SK-N-SH (cell line): ENCODE measurements around the gene KCNJ13. TPM values are rescaled to one million over a fixed set of nuclear protein-coding genes. Genes with fewer than 3 reads are reported as not detected.

Experiments used
- CTCF ChIA-PET: fragments of 300-600, 350-600 bp; formaldehyde crosslinking; extraction: SDS; loops from one replicate; lab custom pipeline; 2021; lab: Yijun Ruan, JAX
- POLR2A ChIA-PET: fragments of 350-600 bp; sonication (Branson Sonifier 250); formaldehyde crosslinking; extraction: SDS; loops from one replicate; lab custom pipeline; 2020; ENCODE audit warnings: antibody characterized with exemption, inconsistent platforms; lab: Yijun Ruan, JAX
- DNase-seq: peaks from one replicate; pipeline ENCODE4 v3.0.0; 2012
- H2AFZ ChIP-seq: fragments of 200-600 bp; sonication (generic); 2 replicates; pipeline ENCODE4 v1.8.1; 2016; ENCODE audit warnings: antibody characterized with exemption, mild to moderate bottlenecking, low read depth
- H3F3A ChIP-seq: fragments of 200-600 bp; sonication (generic); replicated peaks from 2 replicates; pipeline ENCODE3; 2016; ENCODE audit warnings: antibody characterized with exemption, mild to moderate bottlenecking; ENCODE audit not compliant: insufficient read depth
- H3K27ac ChIP-seq, 2 experiments: fragments of 200-500 bp in 1 of 2; fragments of 200-600 bp in 1 of 2; sonication (Bioruptor generic) in 1 of 2; sonication (generic), shearing (Covaris generic) in 1 of 2; 2 replicates each; pipeline versions ENCODE4 v1.5.1 to v1.6.1; 2014 to 2016; ENCODE audit warnings: low read depth in 2 of 2, inconsistent platforms in 1 of 2, low read length in 1 of 2, mild to moderate bottlenecking in 1 of 2, mixed read lengths in 1 of 2
- H3K27me3 ChIP-seq: fragments of 200-600 bp; sonication (generic), shearing (Covaris generic); 2 replicates; pipeline ENCODE4 v1.6.1; 2016; ENCODE audit warnings: mixed run types; ENCODE audit not compliant: insufficient read depth
- H3K36me3 ChIP-seq, 2 experiments: fragments of 200-500 bp in 1 of 2; fragments of 200-600 bp in 1 of 2; sonication (Bioruptor generic) in 1 of 2; sonication (generic) in 1 of 2; replicated peaks in 1 of 2; 2 replicates each; pipeline versions ENCODE3 to v1.5.1; 2014 to 2016; ENCODE audit warnings: low read length in 1 of 2, mild to moderate bottlenecking in 1 of 2; ENCODE audit not compliant: insufficient read depth in 2 of 2, control insufficient read depth in 1 of 2
- H3K4me1 ChIP-seq, 2 experiments: fragments of 200-500 bp in 1 of 2; fragments of 200-600 bp in 1 of 2; sonication (Bioruptor generic) in 1 of 2; sonication (generic), shearing (Covaris generic) in 1 of 2; 2 replicates each; pipeline versions ENCODE4 v1.5.1 to v1.6.1; 2014 to 2016; ENCODE audit warnings: low read depth in 1 of 2, low read length in 1 of 2, mixed run types in 1 of 2; ENCODE audit not compliant: insufficient read depth in 2 of 2, control insufficient read depth in 1 of 2
- H3K4me2 ChIP-seq: fragments of 200-600 bp; sonication (generic), shearing (Covaris generic); 2 replicates; pipeline ENCODE4 v1.6.1; 2017; ENCODE audit warnings: mixed run types
- H3K4me3 ChIP-seq, 2 experiments: fragments of 200-500 bp in 1 of 2; fragments of 200-600 bp in 1 of 2; sonication (Bioruptor generic) in 1 of 2; sonication (generic), shearing (Covaris generic) in 1 of 2; 2 replicates each; pipeline versions ENCODE4 v1.5.1 to v1.8.1; 2014 to 2016; ENCODE audit warnings: low read depth in 2 of 2, inconsistent platforms in 1 of 2, low read length in 1 of 2, mild to moderate bottlenecking in 1 of 2, mixed read lengths in 1 of 2, moderate library complexity in 1 of 2
- H3K79me2 ChIP-seq: fragments of 200-600 bp; sonication (generic); 2 replicates; pipeline ENCODE4 v1.8.1; 2017; ENCODE audit warnings: mild to moderate bottlenecking; ENCODE audit not compliant: insufficient read depth
- H3K9ac ChIP-seq: fragments of 200-600 bp; sonication (generic); 2 replicates; pipeline ENCODE4 v1.6.1; 2017; ENCODE audit warnings: mixed run types
- H3K9me2 ChIP-seq: fragments of 200-600 bp; sonication (generic); 2 replicates; pipeline ENCODE4 v1.6.1; 2017; ENCODE audit warnings: mixed run types
- H3K9me3 ChIP-seq: fragments of 200-600 bp; sonication (generic); 2 replicates; pipeline ENCODE4 v1.6.1; 2017; ENCODE audit warnings: mixed run types, mild to moderate bottlenecking, moderate library complexity
- H4K20me1 ChIP-seq: fragments of 200-600 bp; sonication (generic); 2 replicates; pipeline ENCODE4 v1.6.1; 2017; ENCODE audit warnings: mild to moderate bottlenecking, mixed run types; ENCODE audit not compliant: insufficient read depth
- CHD2 ChIP-seq: fragments of 150-350 bp; IDR thresholded peaks from 2 replicates; pipeline ENCODE4 v1.6.1; 2018; ENCODE audit warnings: low read length; ENCODE audit not compliant: partially characterized antibody
- ELF1 ChIP-seq: IDR thresholded peaks from 2 replicates; pipeline ENCODE4 v1.4.0; 2012
- FOXJ3 ChIP-seq: sonication (generic); formaldehyde crosslinking; IDR thresholded peaks from 2 replicates; pipeline ENCODE4 v1.5.1; 2020; ENCODE audit warnings: mild to moderate bottlenecking, missing genetic modification reagents
- GATA2 ChIP-seq: sonication (generic); formaldehyde crosslinking; IDR thresholded peaks from 2 replicates; pipeline ENCODE4 v1.5.0; 2020; ENCODE audit warnings: mild to moderate bottlenecking, missing genetic modification reagents
- JUND ChIP-seq: IDR thresholded peaks from 2 replicates; pipeline ENCODE4 v1.4.0; 2012
- NRF1 ChIP-seq: IDR thresholded peaks from 2 replicates; pipeline ENCODE4 v1.6.1; 2012; ENCODE audit warnings: low read depth, mild to moderate bottlenecking, low read length
- PBX3 ChIP-seq: IDR thresholded peaks from 2 replicates; pipeline ENCODE4; 2012
- RAD21 ChIP-seq: IDR thresholded peaks from 2 replicates; pipeline ENCODE4 v1.6.1; 2012; ENCODE audit warnings: mild to moderate bottlenecking, low read length
- RXRA ChIP-seq: IDR thresholded peaks from 2 replicates; pipeline ENCODE4 v1.4.0; 2012; ENCODE audit warnings: low read depth, mild to moderate bottlenecking, borderline replicate concordance
- SIN3A ChIP-seq: IDR thresholded peaks from 2 replicates; pipeline ENCODE4 v1.6.1; 2012; ENCODE audit warnings: low read depth, mild to moderate bottlenecking, low read length, moderate library complexity, borderline replicate concordance
- SMC3 ChIP-seq: IDR thresholded peaks from 2 replicates; pipeline ENCODE4 v1.6.1; 2012; ENCODE audit warnings: low read depth, low read length, improper control_type of control experiment
- USF2 ChIP-seq: fragments of 150-350 bp; IDR thresholded peaks from 2 replicates; pipeline ENCODE4 v1.6.1; 2017; ENCODE audit warnings: antibody characterized with exemption, low read length, low read depth, borderline replicate concordance
- WGBS: methylation state at CpG from one replicate; pipeline ENCODE4 v1.1.6; 2017; ENCODE audit warnings: low lambda C conversion rate; 5-methylcytosine and 5-hydroxymethylcytosine counted together
- polyA plus RNA-seq, 3 experiments: library from polyadenylated mRNA; depleted of rRNA; stranded (reverse); fragments of >200 nt; gene quantifications; 2 replicates each; pipeline ENCODE4 v1.2.3, GENCODE V29; 2012
- TF ChIP-seq, protein P1 (sequence below): IDR thresholded peaks from 2 replicates; pipeline ENCODE4 v1.6.1; 2012; ENCODE audit warnings: mild to moderate bottlenecking, low read depth, low read length, moderate library complexity
- TF ChIP-seq, protein P2 (sequence below): fragments of 150-350 bp; IDR thresholded peaks from 2 replicates; pipeline ENCODE4 v1.6.1; 2016; ENCODE audit warnings: mild to moderate bottlenecking, low read depth, low read length

Gene KCNJ13
- polyA plus RNA-seq, 1 of the 3 experiments (the other 2 are of a cell fraction) = not detected

DNA sequence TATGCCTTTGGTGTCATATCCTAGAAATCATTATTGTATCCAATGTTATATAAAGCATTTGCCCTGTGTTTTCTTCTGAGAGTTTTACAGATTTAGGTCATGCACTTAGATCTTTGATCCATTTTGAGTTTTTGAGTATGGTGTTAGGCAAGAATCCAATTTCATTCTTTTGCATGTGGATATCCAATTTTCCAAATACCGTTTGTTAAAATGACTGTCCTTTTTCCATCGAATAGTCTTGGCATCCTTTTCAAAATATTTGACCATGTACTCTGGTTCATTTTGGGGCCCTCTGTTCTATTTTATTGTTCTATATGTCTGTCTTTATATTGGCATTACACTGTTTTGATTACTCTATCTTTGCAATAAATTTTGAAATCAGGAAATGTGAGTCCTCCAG lies 23.8 kb upstream of the KCNJ13 start:
- POLR2A ChIA-PET = no interaction called here
- H3K4me2 ChIP-seq = no peak overlapping the region
- H3K79me2 ChIP-seq = peaks cover 8% of the 10 kb centered on the region
- no peaks in the 10 kb centered on the region for H4K20me1 ChIP-seq
- H2AFZ ChIP-seq = no peak overlapping the region
- no peak overlapping the region for H3K9ac ChIP-seq
- H3K36me3 ChIP-seq = peaks cover 21 to 73% of the 10 kb centered on the region in 2 experiments
- WGBS = 94% methylated on average over 2 of the region's 2 CpGs
- no peak for DNase-seq
- no peaks in the 10 kb centered on the region for H3K9me2 ChIP-seq
- H3K4me3 ChIP-seq = no peak overlapping the region
- H3K27me3 ChIP-seq = no peaks in the 10 kb centered on the region
- no peak overlapping the region for H3K27ac ChIP-seq
- peaks cover 5% of the 10 kb centered on the region; the same call in 1 of the 2 replicates for H3K9me3 ChIP-seq
- CTCF ChIA-PET = no interaction called here
- H3K4me1 ChIP-seq = no peaks in the 10 kb centered on the region
- peaks cover 3% of the 10 kb centered on the region for H3F3A ChIP-seq
- TF ChIP-seq USF2 (no peak), PBX3 (no peak), ELF1 (no peak), RXRA (no peak), SIN3A (no peak), SMC3 (no peak), NRF1 (no peak), RAD21 (no peak), GATA2 (CRISPR knock-in tag) (no peak), JUND (no peak), CHD2 (no peak), FOXJ3 (no peak)
- TF ChIP-seq, protein P1, sequence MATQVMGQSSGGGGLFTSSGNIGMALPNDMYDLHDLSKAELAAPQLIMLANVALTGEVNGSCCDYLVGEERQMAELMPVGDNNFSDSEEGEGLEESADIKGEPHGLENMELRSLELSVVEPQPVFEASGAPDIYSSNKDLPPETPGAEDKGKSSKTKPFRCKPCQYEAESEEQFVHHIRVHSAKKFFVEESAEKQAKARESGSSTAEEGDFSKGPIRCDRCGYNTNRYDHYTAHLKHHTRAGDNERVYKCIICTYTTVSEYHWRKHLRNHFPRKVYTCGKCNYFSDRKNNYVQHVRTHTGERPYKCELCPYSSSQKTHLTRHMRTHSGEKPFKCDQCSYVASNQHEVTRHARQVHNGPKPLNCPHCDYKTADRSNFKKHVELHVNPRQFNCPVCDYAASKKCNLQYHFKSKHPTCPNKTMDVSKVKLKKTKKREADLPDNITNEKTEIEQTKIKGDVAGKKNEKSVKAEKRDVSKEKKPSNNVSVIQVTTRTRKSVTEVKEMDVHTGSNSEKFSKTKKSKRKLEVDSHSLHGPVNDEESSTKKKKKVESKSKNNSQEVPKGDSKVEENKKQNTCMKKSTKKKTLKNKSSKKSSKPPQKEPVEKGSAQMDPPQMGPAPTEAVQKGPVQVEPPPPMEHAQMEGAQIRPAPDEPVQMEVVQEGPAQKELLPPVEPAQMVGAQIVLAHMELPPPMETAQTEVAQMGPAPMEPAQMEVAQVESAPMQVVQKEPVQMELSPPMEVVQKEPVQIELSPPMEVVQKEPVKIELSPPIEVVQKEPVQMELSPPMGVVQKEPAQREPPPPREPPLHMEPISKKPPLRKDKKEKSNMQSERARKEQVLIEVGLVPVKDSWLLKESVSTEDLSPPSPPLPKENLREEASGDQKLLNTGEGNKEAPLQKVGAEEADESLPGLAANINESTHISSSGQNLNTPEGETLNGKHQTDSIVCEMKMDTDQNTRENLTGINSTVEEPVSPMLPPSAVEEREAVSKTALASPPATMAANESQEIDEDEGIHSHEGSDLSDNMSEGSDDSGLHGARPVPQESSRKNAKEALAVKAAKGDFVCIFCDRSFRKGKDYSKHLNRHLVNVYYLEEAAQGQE = no peak
- TF ChIP-seq, protein P2, sequence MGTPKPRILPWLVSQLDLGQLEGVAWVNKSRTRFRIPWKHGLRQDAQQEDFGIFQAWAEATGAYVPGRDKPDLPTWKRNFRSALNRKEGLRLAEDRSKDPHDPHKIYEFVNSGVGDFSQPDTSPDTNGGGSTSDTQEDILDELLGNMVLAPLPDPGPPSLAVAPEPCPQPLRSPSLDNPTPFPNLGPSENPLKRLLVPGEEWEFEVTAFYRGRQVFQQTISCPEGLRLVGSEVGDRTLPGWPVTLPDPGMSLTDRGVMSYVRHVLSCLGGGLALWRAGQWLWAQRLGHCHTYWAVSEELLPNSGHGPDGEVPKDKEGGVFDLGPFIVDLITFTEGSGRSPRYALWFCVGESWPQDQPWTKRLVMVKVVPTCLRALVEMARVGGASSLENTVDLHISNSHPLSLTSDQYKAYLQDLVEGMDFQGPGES = no peak
